Trophoblast cell (in vitro differentiated cells and primary cell): ENCODE data around the gene ZFYVE28.

Experiments
- DNase-seq, 2 donors: peaks; one replicate each; pipeline ENCODE4 v3.0.0-alpha.2; 2016
- H2AFZ ChIP-seq: 2 replicates; pipeline ENCODE4 v1.6.1; 2013; ENCODE audit warnings: low read length, moderate library complexity, mild to moderate bottlenecking; ENCODE audit not compliant: insufficient read depth, poor library complexity
- H2AK5ac ChIP-seq: 2 replicates; pipeline ENCODE4 v1.6.1; 2013; ENCODE audit warnings: mild to moderate bottlenecking, low read length
- H2BK120ac ChIP-seq: 2 replicates; pipeline ENCODE4 v1.6.1; 2013; ENCODE audit warnings: low read length, mild to moderate bottlenecking, moderate library complexity; ENCODE audit not compliant: insufficient read depth, poor library complexity
- H2BK12ac ChIP-seq: 2 replicates; pipeline ENCODE4 v1.6.1; 2013; ENCODE audit warnings: mild to moderate bottlenecking, low read length, moderate library complexity
- H2BK5ac ChIP-seq: 2 replicates; pipeline ENCODE4 v1.6.1; 2013; ENCODE audit warnings: low read length, low read depth, moderate library complexity, mild to moderate bottlenecking; ENCODE audit not compliant: poor library complexity
- H3K14ac ChIP-seq: 2 replicates; pipeline ENCODE4 v1.6.1; 2013; ENCODE audit warnings: mild to moderate bottlenecking, low read length
- H3K18ac ChIP-seq: 2 replicates; pipeline ENCODE4 v1.6.1; 2013; ENCODE audit warnings: mild to moderate bottlenecking, low read length
- H3K23ac ChIP-seq: 2 replicates; pipeline ENCODE4 v1.6.1; 2013; ENCODE audit warnings: low read length
- H3K27ac ChIP-seq: 2 replicates; pipeline ENCODE4 v1.5.1; 2013; ENCODE audit warnings: low read depth, mild to moderate bottlenecking, inconsistent platforms, low read length, moderate library complexity
- H3K27me3 ChIP-seq: 2 replicates; pipeline ENCODE4 v1.6.1; 2013; ENCODE audit warnings: inconsistent platforms, mild to moderate bottlenecking, low read length, moderate library complexity; ENCODE audit not compliant: insufficient read depth
- H3K36me3 ChIP-seq, 2 experiments: 1 replicate in 1 of 2; 2 replicates in 1 of 2; pipeline ENCODE4 v1.6.1; 2013; ENCODE audit warnings: low read length in 2 of 2, mild to moderate bottlenecking in 2 of 2, moderate library complexity in 1 of 2; ENCODE audit not compliant: insufficient read depth in 2 of 2, control insufficient read depth in 1 of 2
- H3K4ac ChIP-seq: 2 replicates; pipeline ENCODE4 v1.6.1; 2013; ENCODE audit warnings: low read depth, mild to moderate bottlenecking, low read length, moderate library complexity
- H3K4me1 ChIP-seq, 2 experiments: 1 replicate in 1 of 2; 2 replicates in 1 of 2; pipeline ENCODE4 v1.6.1; 2013; ENCODE audit warnings: low read length in 2 of 2, mild to moderate bottlenecking in 2 of 2, moderate library complexity in 1 of 2; ENCODE audit not compliant: insufficient read depth in 2 of 2, control insufficient read depth in 1 of 2
- H3K4me2 ChIP-seq: 2 replicates; pipeline ENCODE4 v1.6.1; 2013; ENCODE audit warnings: inconsistent platforms, mild to moderate bottlenecking, low read length, moderate library complexity
- H3K4me3 ChIP-seq: 2 replicates; pipeline ENCODE4 v1.5.1; 2013; ENCODE audit warnings: mild to moderate bottlenecking, low read depth, low read length, inconsistent platforms
- H3K79me1 ChIP-seq: one replicate; pipeline ENCODE4 v1.6.1; 2013; ENCODE audit warnings: low read length
- H3K79me2 ChIP-seq: 2 replicates; pipeline ENCODE4 v1.6.1; 2013; ENCODE audit warnings: low read length, mild to moderate bottlenecking; ENCODE audit not compliant: control insufficient read depth, insufficient read depth, poor library complexity
- H3K9ac ChIP-seq: 2 replicates; pipeline ENCODE4 v1.6.1; 2013; ENCODE audit warnings: mild to moderate bottlenecking, low read length
- H3K9me3 ChIP-seq: 2 replicates; pipeline ENCODE4 v1.6.1; 2013; ENCODE audit warnings: low read depth, mild to moderate bottlenecking, control low read depth, inconsistent platforms, low read length; ENCODE audit not compliant: insufficient read depth
- H4K12ac ChIP-seq: 2 replicates; pipeline ENCODE4 v1.6.1; 2013; ENCODE audit warnings: low read depth, mild to moderate bottlenecking, low read length, moderate library complexity
- H4K8ac ChIP-seq: 2 replicates; pipeline ENCODE4 v1.6.1; 2013; ENCODE audit warnings: low read depth, mild to moderate bottlenecking, low read length, moderate library complexity
- H4K91ac ChIP-seq: one replicate; pipeline ENCODE4 v1.6.1; 2013; ENCODE audit warnings: low read depth, mild to moderate bottlenecking, low read length, moderate library complexity
- WGBS: extraction: QIAGEN DNeasy Blood & Tissue Kit; methylation state at CpG from one replicate; pipeline ENCODE4 v1.1.7; 2013; ENCODE audit warnings: missing lambda C conversion rate; ENCODE audit not compliant: insufficient read length, insufficient coverage; ENCODE audit errors: extremely low coverage; 5-methylcytosine and 5-hydroxymethylcytosine counted together

Gene ZFYVE28

GRCh38 chr4:2270341-2271165, 147.9 kb downstream of the ZFYVE28 start:
- no peak overlapping the region for H2BK12ac ChIP-seq
- H2AK5ac ChIP-seq = no peak overlapping the region
- no peak overlapping the region for H3K4me2 ChIP-seq
- no peak overlapping the region for H3K4ac ChIP-seq
- no peak overlapping the region for H3K9ac ChIP-seq
- no peaks in the 10 kb centered on the region for H3K9me3 ChIP-seq
- H4K91ac ChIP-seq = no peak overlapping the region
- no peak overlapping the region for H4K8ac ChIP-seq
- H2BK5ac ChIP-seq = no peak overlapping the region
- H3K27me3 ChIP-seq = no peaks in the 10 kb centered on the region
- no peak overlapping the region for H3K14ac ChIP-seq
- H3K27ac ChIP-seq = no peak overlapping the region
- H3K79me1 ChIP-seq = no peaks in the 10 kb centered on the region
- no peak overlapping the region for H2BK120ac ChIP-seq
- no peak overlapping the region for H3K18ac ChIP-seq
- no peak overlapping the region for H3K23ac ChIP-seq
- no peaks in the 10 kb centered on the region for H3K79me2 ChIP-seq
- H4K12ac ChIP-seq = no peak overlapping the region
- H3K4me3 ChIP-seq = no peak overlapping the region
- WGBS = no CpG with 5 or more reads among the region's 34 CpGs
- no peak for DNase-seq
- no peak overlapping the region for H2AFZ ChIP-seq
- no peaks in the 10 kb centered on the region for H3K36me3 ChIP-seq
- no peaks in the 10 kb centered on the region for H3K4me1 ChIP-seq

GRCh38 chr4:2269618-2270163, 148.8 kb downstream of the ZFYVE28 start:
- Histone ChIP-seq H3K14ac (no peak overlapping the region), H3K27me3 (no peaks in the 10 kb centered on the region), H3K4me1 (no peaks in the 10 kb centered on the region), H2BK5ac (no peak overlapping the region), H4K8ac (no peak overlapping the region), H3K79me1 (no peaks in the 10 kb centered on the region), H2BK120ac (no peak overlapping the region), H2BK12ac (no peak overlapping the region), H4K91ac (no peak overlapping the region), H2AFZ (no peak overlapping the region), H3K18ac (no peak overlapping the region), H3K23ac (no peak overlapping the region), H3K9ac (no peak overlapping the region), H3K4me2 (no peak overlapping the region), H3K36me3 (no peaks in the 10 kb centered on the region), H4K12ac (no peak overlapping the region), H3K79me2 (no peaks in the 10 kb centered on the region), H2AK5ac (no peak overlapping the region), H3K9me3 (no peaks in the 10 kb centered on the region), H3K4ac (no peak overlapping the region), H3K27ac (no peak overlapping the region), H3K4me3 (no peak overlapping the region)
- 100% methylated on average over 2 of the region's 12 CpGs for WGBS
- DNase-seq = no peak

- H3K27ac ChIP-seq = no peak overlapping the region
- H3K79me1 ChIP-seq = no peaks in the 10 kb centered on the region
- no peaks in the 10 kb centered on the region for H3K4me1 ChIP-seq
- no peak overlapping the region for H2BK12ac ChIP-seq
- H3K14ac ChIP-seq = no peak overlapping the region
- no peak overlapping the region for H2BK5ac ChIP-seq
- H3K9me3 ChIP-seq = no peaks in the 10 kb centered on the region
- WGBS = no CpG with 5 or more reads among the region's 6 CpGs
- H3K23ac ChIP-seq = no peak overlapping the region
- H2AFZ ChIP-seq = no peak overlapping the region
- no peak overlapping the region for H4K8ac ChIP-seq
- DNase-seq = no peak
- no peak overlapping the region for H2AK5ac ChIP-seq
- no peaks in the 10 kb centered on the region for H3K36me3 ChIP-seq
- H3K9ac ChIP-seq = no peak overlapping the region
- no peak overlapping the region for H3K18ac ChIP-seq
- H2BK120ac ChIP-seq = no peak overlapping the region
- no peak overlapping the region for H3K4ac ChIP-seq
- H4K91ac ChIP-seq = no peak overlapping the region
- no peaks in the 10 kb centered on the region for H3K27me3 ChIP-seq
- H3K79me2 ChIP-seq = no peaks in the 10 kb centered on the region
- no peak overlapping the region for H3K4me2 ChIP-seq
- no peak overlapping the region for H4K12ac ChIP-seq
- H3K4me3 ChIP-seq = no peak overlapping the region
These were observed 149.3 kb downstream of the ZFYVE28 start for GRCh38 chr4:2269206-2269531.

- no peak overlapping the region for H2BK5ac ChIP-seq
- no peak overlapping the region for H2BK120ac ChIP-seq
- no peak overlapping the region for H3K4me2 ChIP-seq
- no peaks in the 10 kb centered on the region for H3K4me1 ChIP-seq
- no peaks in the 10 kb centered on the region for H3K9me3 ChIP-seq
- no peak for DNase-seq
- H3K27ac ChIP-seq = no peak overlapping the region
- no peak overlapping the region for H4K12ac ChIP-seq
- no peaks in the 10 kb centered on the region for H3K27me3 ChIP-seq
- no peaks in the 10 kb centered on the region for H3K79me1 ChIP-seq
- H4K91ac ChIP-seq = no peak overlapping the region
- no peak overlapping the region for H3K23ac ChIP-seq
- H3K9ac ChIP-seq = no peak overlapping the region
- H3K18ac ChIP-seq = no peak overlapping the region
- H3K4ac ChIP-seq = no peak overlapping the region
- no peak overlapping the region for H2AFZ ChIP-seq
- H3K36me3 ChIP-seq = no peaks in the 10 kb centered on the region
- no peak overlapping the region for H2BK12ac ChIP-seq
- no peak overlapping the region for H3K14ac ChIP-seq
- H3K79me2 ChIP-seq = no peaks in the 10 kb centered on the region
- H2AK5ac ChIP-seq = no peak overlapping the region
- WGBS = no CpG with 5 or more reads among the region's 22 CpGs
- H3K4me3 ChIP-seq = no peak overlapping the region
- H4K8ac ChIP-seq = no peak overlapping the region
These were observed 149.9 kb downstream of the ZFYVE28 start for GRCh38 chr4:2268357-2269205.
